NT2/D1 (cell line): Measurements from ENCODE around the gene STARD5.

Experiments used
- DNase-seq: peaks from one replicate; pipeline ENCODE4 v3.0.0-alpha.2; 2011; ENCODE audit warnings: low read depth, low spot score
- H3K27me3 ChIP-seq: 2 replicates; pipeline ENCODE4 v1.6.0; 2011; ENCODE audit warnings: mild to moderate bottlenecking; ENCODE audit not compliant: insufficient read length, insufficient read depth
- H3K36me3 ChIP-seq: 2 replicates; pipeline ENCODE4 v1.6.1; 2011; ENCODE audit warnings: mild to moderate bottlenecking, low read length, mixed read lengths; ENCODE audit not compliant: insufficient read depth, insufficient read length
- H3K4me1 ChIP-seq: 2 replicates; pipeline ENCODE4 v1.5.1; 2011; ENCODE audit not compliant: insufficient read depth, insufficient read length
- H3K4me3 ChIP-seq: 2 replicates; pipeline ENCODE4 v1.5.1; 2011; ENCODE audit warnings: low read depth; ENCODE audit not compliant: insufficient read length
- H3K9ac ChIP-seq: 2 replicates; pipeline ENCODE4 v1.6.0; 2011; ENCODE audit warnings: low read depth; ENCODE audit not compliant: insufficient read length
- H3K9me3 ChIP-seq: 2 replicates; pipeline ENCODE4 v1.5.1; 2011; ENCODE audit warnings: mild to moderate bottlenecking, low read length; ENCODE audit not compliant: insufficient read depth
- SUZ12 ChIP-seq: IDR thresholded peaks from 2 replicates; pipeline ENCODE4 v1.6.1; 2011; ENCODE audit not compliant: insufficient read length, insufficient read depth; ENCODE audit errors: extremely low read depth
- YY1 ChIP-seq: IDR thresholded peaks from 2 replicates; pipeline ENCODE4 v1.6.1; 2011; ENCODE audit not compliant: insufficient read length, insufficient read depth
- ZNF274 ChIP-seq: IDR thresholded peaks from 2 replicates; pipeline ENCODE4 v1.6.1; 2011; ENCODE audit warnings: mild to moderate bottlenecking, low read depth, low read length

The STARD5 gene

DNA sequence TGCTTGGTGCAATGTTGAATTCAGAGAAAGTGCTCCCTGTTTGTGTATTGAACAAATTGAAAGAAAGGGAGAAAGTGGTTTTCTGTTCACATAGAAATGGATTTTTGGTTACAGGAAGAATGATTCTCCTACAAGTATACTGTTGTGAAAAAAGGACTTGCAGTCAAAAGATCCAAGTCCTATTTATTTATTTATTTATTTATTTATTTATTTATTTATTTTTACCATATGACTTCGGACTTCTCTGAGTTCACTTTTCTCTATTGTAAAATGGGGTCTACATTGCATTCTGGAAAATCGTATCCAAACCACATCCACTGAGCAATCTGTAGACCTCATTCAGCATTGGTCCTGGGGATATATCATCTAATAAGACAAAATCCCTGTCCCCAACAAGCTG, 46.1 kb downstream of the STARD5 start:
- peaks cover 24% of the 10 kb centered on the region for H3K9me3 ChIP-seq
- H3K9ac ChIP-seq = no peak overlapping the region
- H3K27me3 ChIP-seq = no peaks in the 10 kb centered on the region
- TF ChIP-seq ZNF274 = no peak
- no peak for TF ChIP-seq SUZ12
- no peak for TF ChIP-seq YY1
- no peaks in the 10 kb centered on the region for H3K4me1 ChIP-seq
- no peak for DNase-seq
- no peaks in the 10 kb centered on the region for H3K36me3 ChIP-seq
- H3K4me3 ChIP-seq = no peak overlapping the region

DNA sequence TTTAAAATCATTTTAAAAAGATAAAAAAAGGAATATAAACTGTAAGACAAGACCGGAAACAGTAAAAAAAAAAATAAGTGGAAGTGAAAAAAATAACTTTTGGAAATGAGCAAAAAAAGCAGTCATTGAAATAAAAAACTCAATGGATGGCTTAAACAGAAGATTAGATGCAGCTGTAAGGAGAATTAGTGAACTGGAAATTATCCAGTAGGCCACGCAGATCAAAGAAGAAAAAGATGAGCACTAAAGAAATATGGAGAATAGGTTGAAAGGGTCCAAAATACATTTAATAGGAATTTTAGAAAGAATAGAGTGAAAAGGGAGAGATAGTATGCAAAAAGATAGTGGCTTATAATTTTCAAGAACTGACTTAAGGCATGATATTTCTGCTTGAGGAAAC, 47.0 kb downstream of the STARD5 start:
- TF ChIP-seq YY1 (no peak), ZNF274 (no peak), SUZ12 (no peak)
- H3K9me3 ChIP-seq = peaks cover 24% of the 10 kb centered on the region
- no peak overlapping the region for H3K4me3 ChIP-seq
- H3K4me1 ChIP-seq = no peaks in the 10 kb centered on the region
- DNase-seq = no peak
- H3K9ac ChIP-seq = no peak overlapping the region
- H3K27me3 ChIP-seq = no peaks in the 10 kb centered on the region
- no peaks in the 10 kb centered on the region for H3K36me3 ChIP-seq

DNA sequence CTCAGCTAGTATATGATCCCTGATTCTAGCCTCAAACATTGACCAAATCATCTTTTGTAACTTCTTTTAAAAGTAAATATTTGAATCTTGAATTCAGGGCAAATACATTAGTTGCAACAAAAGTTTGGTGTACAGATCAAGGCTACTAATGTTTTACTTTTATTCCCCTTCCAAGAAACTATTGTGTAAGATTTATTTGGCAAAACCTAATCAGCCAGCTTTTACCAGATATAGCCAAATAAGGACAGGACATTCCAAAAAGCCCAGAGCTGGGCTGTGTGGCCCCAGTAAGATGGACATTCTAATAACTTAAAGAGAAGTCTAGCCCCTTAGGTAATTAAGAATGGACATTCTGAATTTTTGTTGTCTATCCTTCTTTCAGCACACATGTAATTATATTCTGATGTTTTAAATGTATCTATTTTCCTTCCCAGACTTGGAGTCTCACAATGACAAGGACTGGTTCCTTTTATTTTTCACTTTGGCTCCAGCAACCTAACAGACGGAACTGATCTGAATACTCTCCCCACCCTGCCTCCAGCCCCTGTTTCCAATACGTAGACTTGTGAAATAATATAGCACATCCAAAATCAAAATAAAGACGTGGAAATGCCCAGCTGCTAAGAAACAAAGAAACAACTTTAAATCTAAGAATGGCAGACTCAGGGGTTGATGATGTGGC, 48.1 kb downstream of the STARD5 start:
- no peak overlapping the region for H3K9ac ChIP-seq
- H3K27me3 ChIP-seq = no peaks in the 10 kb centered on the region
- DNase-seq = no peak
- peaks cover 24% of the 10 kb centered on the region for H3K9me3 ChIP-seq
- no peaks in the 10 kb centered on the region for H3K36me3 ChIP-seq
- H3K4me3 ChIP-seq = no peak overlapping the region
- no peaks in the 10 kb centered on the region for H3K4me1 ChIP-seq
- TF ChIP-seq YY1 = no peak
- no peak for TF ChIP-seq ZNF274
- no peak for TF ChIP-seq SUZ12

DNA sequence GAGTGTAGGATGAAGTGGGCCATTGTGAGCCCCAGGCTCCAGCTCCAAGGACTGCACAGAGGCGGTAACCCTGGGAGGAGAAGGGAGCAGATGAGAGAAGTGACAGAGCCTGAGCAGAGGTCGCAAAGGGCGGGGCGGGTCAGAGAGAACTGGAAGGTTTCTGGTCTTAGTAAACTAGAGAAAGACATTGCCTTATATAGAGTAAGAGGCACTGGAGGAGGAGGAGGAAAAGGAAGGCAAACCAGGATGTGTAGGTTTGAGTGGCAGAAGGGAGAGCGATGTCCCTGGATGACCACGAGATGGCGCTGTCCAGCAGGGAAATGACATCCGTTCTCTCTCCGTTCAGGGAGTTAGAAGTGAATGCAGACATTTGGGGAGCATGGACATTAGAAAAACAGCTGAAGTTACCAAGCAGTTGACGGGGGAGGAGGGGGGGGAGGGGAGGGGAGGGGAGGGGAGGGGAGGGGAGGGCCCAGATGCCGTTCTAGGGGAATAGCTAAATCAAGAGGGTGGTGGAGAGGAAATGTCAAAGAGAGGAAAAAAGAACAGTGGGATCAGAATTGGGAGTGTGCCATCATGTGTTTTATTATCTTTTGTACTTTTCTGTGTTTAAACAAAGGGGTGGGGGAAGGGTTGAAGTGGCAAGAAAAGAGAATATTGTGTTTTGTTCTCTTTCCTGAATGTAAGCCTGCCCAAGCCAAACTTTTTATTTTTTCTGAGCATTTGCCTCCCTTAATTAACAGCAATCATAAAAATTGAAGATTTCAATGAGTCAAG, 48.8 kb downstream of the STARD5 start:
- H3K9ac ChIP-seq = no peak overlapping the region
- no peak overlapping the region for H3K4me3 ChIP-seq
- H3K36me3 ChIP-seq = no peaks in the 10 kb centered on the region
- no peaks in the 10 kb centered on the region for H3K4me1 ChIP-seq
- no peak for TF ChIP-seq YY1
- H3K27me3 ChIP-seq = no peaks in the 10 kb centered on the region
- DNase-seq = peak; percentile 87
- peaks cover 24% of the 10 kb centered on the region for H3K9me3 ChIP-seq

DNA sequence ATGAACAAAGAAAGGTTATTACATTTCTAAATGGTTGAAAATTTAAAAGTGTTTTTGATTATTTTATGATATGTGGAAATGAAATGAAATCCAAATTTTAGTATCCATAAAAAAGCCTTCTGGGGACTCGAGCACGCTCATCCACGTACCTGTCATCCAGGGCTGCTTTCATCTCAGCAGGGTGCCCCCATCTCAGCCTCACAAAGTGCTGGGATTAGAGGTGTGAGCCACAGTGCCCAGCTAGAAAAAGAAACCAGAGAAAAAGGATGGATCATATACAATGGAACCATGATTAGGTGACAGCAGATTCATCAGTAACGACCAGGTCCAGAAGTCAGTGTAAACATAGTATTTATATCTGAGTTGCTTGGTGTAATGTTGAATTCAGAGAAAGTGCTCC, 49.7 kb downstream of the STARD5 start:
- Histone ChIP-seq H3K4me3 (no peak overlapping the region), H3K9me3 (peaks cover 24% of the 10 kb centered on the region), H3K4me1 (no peaks in the 10 kb centered on the region), H3K27me3 (no peaks in the 10 kb centered on the region), H3K9ac (no peak overlapping the region), H3K36me3 (no peaks in the 10 kb centered on the region)
- DNase-seq = no peak
- TF ChIP-seq SUZ12 = no peak
- TF ChIP-seq YY1 = no peak
- TF ChIP-seq ZNF274 = no peak

DNA sequence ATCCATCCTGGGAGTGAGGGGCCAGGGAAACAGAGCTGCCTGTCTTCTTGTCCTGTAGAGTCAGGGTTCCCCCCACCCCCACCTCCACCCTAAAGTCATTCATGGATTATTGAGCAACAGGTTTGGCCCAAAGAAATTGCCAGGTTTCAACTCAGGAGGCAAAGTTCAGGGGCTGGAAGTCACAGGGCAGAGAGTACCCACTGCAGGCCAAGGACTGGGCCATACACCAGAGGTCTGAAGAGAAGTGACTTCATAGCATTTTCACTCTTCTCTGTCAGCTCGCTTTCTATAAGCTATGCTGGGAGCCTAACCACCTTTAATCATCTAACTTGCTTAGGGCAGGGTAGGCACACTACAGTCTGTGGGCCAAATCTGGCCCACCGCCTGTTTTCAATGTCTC, 50.1 kb downstream of the STARD5 start:
- no peaks in the 10 kb centered on the region for H3K36me3 ChIP-seq
- no peak overlapping the region for H3K4me3 ChIP-seq
- no peaks in the 10 kb centered on the region for H3K27me3 ChIP-seq
- TF ChIP-seq SUZ12 = no peak
- TF ChIP-seq YY1 = no peak
- no peak for TF ChIP-seq ZNF274
- H3K9ac ChIP-seq = no peak overlapping the region
- H3K9me3 ChIP-seq = peaks cover 24% of the 10 kb centered on the region
- H3K4me1 ChIP-seq = no peaks in the 10 kb centered on the region
- DNase-seq = no peak

DNA sequence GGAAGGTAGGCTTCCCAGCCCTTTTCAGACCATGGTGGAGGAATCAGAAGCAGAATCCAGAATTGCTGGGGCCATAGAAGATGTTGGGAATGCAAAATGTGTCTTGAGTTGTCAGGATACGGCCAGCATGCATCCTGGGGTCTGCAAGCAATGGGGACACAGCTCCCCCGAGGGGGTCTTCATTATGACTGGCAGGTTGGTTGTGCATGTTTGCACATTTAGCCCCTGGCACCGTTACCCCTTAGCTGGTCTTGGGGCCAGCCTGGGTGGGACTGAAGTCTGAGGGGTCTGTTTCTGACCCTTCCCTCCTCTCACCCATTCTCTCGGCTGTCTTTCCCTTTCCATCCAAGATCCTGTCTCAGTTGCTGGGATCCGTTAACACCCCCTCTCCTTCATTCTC, 50.7 kb downstream of the STARD5 start:
- Histone ChIP-seq H3K9me3 (peaks cover 21% of the 10 kb centered on the region), H3K27me3 (no peaks in the 10 kb centered on the region), H3K4me3 (no peak overlapping the region), H3K36me3 (no peaks in the 10 kb centered on the region), H3K4me1 (no peaks in the 10 kb centered on the region), H3K9ac (no peak overlapping the region)
- TF ChIP-seq YY1 (no peak), SUZ12 (no peak), ZNF274 (no peak)
- DNase-seq = no peak
